ENCODE data around the gene DPP7.

The DPP7 gene

GRCh38 chr9:137110147-137110910, 4.2 kb downstream of the DPP7 start:
- no peaks in the 10 kb centered on the region for H3K9me3 ChIP-seq (ENCODE audit: severe bottlenecking)
- no peaks in the 10 kb centered on the region for H3K27me3 ChIP-seq (ENCODE audit: insufficient read depth, low read depth, severe bottlenecking)
- H3K36me3 ChIP-seq, result peaks cover 40% of the 10 kb centered on the region
- H3K4me3 ChIP-seq (ENCODE audit: low read depth, low read length), result no peak overlapping the region
- DNase-seq, result no peak
- H3K27ac ChIP-seq, result no peak overlapping the region
- TF ChIP-seq, protein P1, sequence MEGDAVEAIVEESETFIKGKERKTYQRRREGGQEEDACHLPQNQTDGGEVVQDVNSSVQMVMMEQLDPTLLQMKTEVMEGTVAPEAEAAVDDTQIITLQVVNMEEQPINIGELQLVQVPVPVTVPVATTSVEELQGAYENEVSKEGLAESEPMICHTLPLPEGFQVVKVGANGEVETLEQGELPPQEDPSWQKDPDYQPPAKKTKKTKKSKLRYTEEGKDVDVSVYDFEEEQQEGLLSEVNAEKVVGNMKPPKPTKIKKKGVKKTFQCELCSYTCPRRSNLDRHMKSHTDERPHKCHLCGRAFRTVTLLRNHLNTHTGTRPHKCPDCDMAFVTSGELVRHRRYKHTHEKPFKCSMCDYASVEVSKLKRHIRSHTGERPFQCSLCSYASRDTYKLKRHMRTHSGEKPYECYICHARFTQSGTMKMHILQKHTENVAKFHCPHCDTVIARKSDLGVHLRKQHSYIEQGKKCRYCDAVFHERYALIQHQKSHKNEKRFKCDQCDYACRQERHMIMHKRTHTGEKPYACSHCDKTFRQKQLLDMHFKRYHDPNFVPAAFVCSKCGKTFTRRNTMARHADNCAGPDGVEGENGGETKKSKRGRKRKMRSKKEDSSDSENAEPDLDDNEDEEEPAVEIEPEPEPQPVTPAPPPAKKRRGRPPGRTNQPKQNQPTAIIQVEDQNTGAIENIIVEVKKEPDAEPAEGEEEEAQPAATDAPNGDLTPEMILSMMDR (IDR thresholded peaks at IDR 0.05; ENCODE audit: low read depth, low read length), result no peak

- Histone ChIP-seq H3K36me3 (peaks cover 45% of the 10 kb centered on the region), H3K9me3 (ENCODE audit: severe bottlenecking) (no peaks in the 10 kb centered on the region), H3K27me3 (ENCODE audit: insufficient read depth, low read depth, severe bottlenecking) (no peaks in the 10 kb centered on the region), H3K4me3 (ENCODE audit: low read depth, low read length) (no peak overlapping the region), H3K27ac (no peak overlapping the region)
- TF ChIP-seq, protein P1 (IDR thresholded peaks at IDR 0.05; ENCODE audit: low read depth, low read length), result no peak
- DNase-seq, result no peak
Measured at GRCh38 chr9:137109250-137110146, 5.0 kb downstream of the DPP7 start.

DNA sequence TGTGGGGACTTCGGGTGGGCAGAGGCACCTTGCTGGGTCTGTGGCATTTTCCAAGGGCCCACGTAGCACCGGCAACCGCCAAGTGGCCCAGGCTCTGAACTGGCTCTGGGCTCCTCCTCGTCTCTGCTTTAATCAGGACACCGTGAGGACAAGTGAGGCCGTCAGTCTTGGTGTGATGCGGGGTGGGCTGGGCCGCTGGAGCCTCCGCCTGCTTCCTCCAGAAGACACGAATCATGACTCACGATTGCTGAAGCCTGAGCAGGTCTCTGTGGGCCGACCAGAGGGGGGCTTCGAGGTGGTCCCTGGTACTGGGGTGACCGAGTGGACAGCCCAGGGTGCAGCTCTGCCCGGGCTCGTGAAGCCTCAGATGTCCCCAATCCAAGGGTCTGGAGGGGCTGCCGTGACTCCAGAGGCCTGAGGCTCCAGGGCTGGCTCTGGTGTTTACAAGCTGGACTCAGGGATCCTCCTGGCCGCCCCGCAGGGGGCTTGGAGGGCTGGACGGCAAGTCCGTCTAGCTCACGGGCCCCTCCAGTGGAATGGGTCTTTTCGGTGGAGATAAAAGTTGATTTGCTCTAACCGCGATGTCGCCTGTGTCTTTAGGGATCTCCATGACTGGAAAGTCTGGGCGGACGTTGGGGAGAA, 5.8 kb downstream of the DPP7 start:
- no peaks in the 10 kb centered on the region for H3K27me3 ChIP-seq (ENCODE audit: insufficient read depth, low read depth, severe bottlenecking)
- H3K27ac ChIP-seq, result no peak overlapping the region
- TF ChIP-seq, protein P1 (IDR thresholded peaks at IDR 0.05; ENCODE audit: low read depth, low read length), result no peak
- H3K9me3 ChIP-seq (ENCODE audit: severe bottlenecking), result no peaks in the 10 kb centered on the region
- no peak for DNase-seq
- H3K4me3 ChIP-seq (ENCODE audit: low read depth, low read length), result no peak overlapping the region
- H3K36me3 ChIP-seq, result peaks cover 52% of the 10 kb centered on the region

- Histone ChIP-seq H3K4me3 (ENCODE audit: low read depth, low read length) (no peak overlapping the region), H3K9me3 (ENCODE audit: severe bottlenecking) (no peaks in the 10 kb centered on the region), H3K27ac (no peak overlapping the region), H3K36me3 (peaks cover 52% of the 10 kb centered on the region), H3K27me3 (ENCODE audit: insufficient read depth, low read depth, severe bottlenecking) (no peaks in the 10 kb centered on the region)
- no peak for DNase-seq
- TF ChIP-seq, protein P1 (IDR thresholded peaks at IDR 0.05; ENCODE audit: low read depth, low read length), result no peak
Measured at GRCh38 chr9:137107982-137108381, 6.6 kb downstream of the DPP7 start.

- DNase-seq, result no peak
- no peak overlapping the region for H3K4me3 ChIP-seq (ENCODE audit: low read depth, low read length)
- H3K27me3 ChIP-seq (ENCODE audit: insufficient read depth, low read depth, severe bottlenecking), result no peaks in the 10 kb centered on the region
- H3K27ac ChIP-seq, result no peak overlapping the region
- H3K36me3 ChIP-seq, result peaks cover 49% of the 10 kb centered on the region
- TF ChIP-seq, protein P1 (IDR thresholded peaks at IDR 0.05; ENCODE audit: low read depth, low read length), result no peak
- H3K9me3 ChIP-seq (ENCODE audit: severe bottlenecking), result no peaks in the 10 kb centered on the region
Measured at GRCh38 chr9:137107312-137107921, 7.1 kb downstream of the DPP7 start.
